ENCODE results near the gene ABHD11.

- TF ChIP-seq CTCF (conservative IDR thresholded peaks at IDR 0.05; ENCODE audit: low read depth in 2 of 2) (no peak), EZH2 (IDR thresholded peaks at IDR 0.05; ENCODE audit: low read depth, unreplicated experiment) (no peak)
These were observed 947 bp downstream of the ABHD11 start for GRCh38 chr7:73737491-73738219.

All from GM23338 (cell line).